ENCODE results near the gene FAAH. TPM values are rescaled to one million over a fixed set of nuclear protein-coding genes. Genes with fewer than 3 reads are reported as not detected.
A peak's percentile ranks its signal among the peaks of the same experiment; 100 is the strongest.

Gene FAAH
- total RNA-seq, 1 donor from 2014 or later = 8.7 TPM

DNA sequence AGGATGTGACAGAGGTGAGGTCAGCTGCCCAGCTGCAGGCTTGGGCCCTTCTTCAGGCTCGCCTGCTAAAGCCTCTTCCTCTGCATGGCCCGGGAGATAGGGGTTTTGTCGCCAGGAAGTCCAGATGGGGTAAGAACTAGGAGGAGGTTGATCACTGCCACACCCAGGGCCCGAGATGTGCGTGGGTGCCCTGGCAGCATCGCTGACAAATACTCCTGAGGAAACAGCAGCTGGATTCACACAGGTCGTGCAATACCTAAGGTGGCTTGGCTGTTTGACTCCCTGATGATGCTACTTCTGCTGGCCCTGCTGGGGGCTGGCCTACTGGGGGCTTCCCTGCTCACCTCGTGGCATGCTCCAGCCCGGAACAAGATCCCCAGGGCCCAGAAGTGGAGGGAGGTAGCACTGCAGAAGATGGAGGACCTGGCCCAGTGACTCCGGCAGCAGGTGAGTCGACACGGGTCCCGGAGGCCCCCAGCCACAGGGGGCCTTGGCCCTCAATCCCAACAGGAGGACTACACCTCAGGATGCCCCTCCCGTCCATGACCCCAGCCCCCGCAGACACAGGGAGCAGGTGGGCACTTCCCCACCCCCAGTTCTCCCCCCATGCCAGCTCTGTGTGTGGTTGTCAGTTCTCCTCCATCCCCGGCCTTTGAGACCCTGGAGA lies 29.6 kb downstream of the FAAH start:
- ATAC-seq = peak; percentile 45

DNA sequence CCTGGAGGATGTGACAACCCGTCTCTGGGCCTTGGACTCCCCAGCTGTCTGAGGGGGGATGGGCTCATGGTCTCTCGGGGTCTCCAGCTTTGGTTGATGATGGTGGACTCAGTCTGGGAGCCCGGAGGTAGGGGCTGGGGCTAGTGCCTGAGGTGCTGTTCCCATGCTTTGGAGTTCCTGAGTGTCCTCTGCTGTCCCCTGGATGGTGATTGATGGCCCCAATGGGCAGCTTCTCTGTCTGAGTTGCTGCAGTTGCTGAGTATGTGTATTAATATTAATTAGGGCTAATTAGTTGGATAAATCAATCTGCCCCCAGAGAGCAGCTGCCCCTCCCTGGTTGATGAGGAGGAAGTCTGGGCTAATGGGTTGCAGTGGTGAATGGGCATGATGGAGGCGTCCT lies 30.6 kb downstream of the FAAH start:
- no peak for ATAC-seq

DNA sequence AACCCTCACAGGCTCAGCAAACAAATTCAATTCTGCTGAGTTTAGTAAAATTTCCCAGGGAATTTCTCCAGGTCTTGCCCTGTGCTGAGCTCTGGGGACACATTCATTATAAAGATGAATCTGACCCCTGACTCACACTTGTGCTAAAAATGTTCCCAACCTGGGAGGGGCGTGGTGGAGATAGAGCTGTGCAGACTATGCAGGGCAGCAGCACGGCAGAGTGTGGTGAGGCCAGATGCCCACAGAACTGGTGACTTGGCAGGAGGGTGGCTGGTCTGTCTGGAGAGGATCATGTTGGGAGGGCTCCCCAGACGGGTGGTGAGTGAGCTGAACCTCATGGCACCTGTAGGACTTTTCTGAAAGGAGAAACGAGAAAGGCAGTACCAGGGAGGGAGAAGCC lies 31.6 kb downstream of the FAAH start:
- ATAC-seq = peak; percentile 16

DNA sequence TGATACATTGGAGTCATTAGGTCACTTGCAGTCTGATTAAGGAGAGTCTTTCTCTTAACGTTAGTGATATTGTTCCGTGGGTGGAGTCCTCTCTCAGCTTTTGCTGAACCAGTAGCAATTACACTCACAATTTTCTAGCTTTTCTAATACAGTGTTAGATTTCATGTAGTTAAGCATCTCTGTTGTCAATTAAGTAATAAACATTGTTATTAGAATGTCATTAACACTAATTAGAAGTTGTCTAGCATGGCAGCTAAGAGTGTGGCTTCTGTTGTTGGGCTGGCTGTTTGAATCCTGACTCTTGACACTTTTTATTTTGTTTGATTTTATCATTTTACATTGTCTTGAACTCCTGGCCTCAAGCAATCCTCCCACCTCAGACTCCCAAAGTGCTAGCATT lies 33.4 kb downstream of the FAAH start:
- ATAC-seq = no peak

DNA sequence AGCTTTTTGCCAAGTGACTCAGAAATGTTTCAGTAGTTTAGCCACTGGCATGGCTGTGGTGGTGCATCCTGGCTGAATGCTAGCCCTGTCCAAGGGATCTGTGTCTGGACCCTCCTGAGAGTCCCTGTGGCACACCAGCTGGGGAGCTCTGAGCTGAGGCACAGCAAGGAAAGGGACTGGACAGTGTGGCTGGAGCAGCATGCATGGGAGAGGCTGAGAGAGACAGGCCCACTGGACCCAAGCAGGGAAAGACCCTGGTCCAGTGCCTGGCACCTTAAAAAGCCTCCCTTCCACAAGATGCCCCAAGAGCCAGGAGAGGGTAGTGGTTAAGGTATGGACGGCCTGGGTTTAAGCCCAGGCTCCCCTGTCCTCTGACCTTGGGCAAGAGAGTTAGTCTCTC lies 35.3 kb downstream of the FAAH start:
- no peak for ATAC-seq

DNA sequence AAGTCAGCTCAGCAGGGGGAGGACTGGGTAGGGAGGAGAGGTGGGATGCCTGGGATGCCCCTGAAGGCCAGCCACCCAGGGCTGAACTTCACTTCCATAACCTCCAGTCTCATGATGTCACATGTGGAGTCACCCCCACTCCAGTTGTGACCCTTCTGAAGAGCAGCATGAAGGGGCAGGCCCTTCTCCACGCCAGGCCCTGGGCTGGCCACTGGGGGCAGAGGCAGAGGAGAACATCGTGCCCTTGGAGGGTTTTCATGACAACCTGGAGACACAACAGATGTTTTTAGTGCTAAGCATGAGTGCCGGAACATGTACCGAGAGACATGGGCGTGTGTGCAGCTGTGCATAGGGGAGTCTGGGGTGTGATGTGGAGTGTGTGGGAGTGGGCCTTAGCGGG lies 37.6 kb downstream of the FAAH start:
- no peak for ATAC-seq

DNA sequence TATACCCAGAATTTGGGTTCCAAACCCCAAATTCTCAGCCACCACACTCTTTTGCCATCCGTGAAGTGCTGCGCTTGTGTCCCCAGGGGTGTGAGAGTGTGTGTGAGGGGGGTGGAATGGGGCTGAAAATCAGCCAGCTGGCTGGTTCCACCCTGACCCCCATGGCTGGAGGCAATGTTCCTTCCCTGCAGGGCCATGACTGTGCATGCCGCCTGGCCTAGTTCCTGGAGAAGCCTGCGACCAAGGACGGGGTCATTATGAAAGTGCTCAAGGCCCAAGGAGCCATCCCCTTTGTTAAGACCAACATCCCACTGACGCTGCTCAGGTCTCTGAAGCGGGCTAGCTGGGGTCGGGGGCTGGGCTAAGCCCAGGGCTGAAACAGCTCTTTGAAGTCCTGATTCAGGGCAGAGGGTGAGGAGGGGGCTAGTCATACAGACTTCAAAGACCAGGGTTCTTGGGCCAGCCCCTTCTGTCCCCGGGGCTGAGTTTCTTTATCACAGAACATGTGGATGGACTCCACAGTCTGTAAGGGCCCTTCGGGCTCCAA lies 38.7 kb downstream of the FAAH start:
- no peak for ATAC-seq

DNA sequence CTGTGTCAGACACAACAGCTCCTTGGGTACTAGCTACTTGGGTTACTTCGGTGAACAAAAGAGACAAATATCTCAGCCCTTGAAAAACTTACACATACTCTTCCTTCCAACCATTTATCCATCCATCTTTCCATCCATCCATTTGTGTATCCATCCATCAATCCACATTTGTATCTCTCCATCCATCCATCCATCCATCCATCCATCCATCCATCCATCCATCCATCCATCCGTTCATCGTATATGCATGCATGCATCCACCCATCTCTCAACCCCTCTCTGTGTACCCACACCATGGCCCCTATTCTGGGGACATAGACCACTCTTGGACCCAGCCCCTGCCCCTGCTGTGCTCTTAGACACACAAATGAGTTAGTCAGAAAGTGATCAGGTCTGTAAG lies 40.2 kb downstream of the FAAH start:
- no peak for ATAC-seq

DNA sequence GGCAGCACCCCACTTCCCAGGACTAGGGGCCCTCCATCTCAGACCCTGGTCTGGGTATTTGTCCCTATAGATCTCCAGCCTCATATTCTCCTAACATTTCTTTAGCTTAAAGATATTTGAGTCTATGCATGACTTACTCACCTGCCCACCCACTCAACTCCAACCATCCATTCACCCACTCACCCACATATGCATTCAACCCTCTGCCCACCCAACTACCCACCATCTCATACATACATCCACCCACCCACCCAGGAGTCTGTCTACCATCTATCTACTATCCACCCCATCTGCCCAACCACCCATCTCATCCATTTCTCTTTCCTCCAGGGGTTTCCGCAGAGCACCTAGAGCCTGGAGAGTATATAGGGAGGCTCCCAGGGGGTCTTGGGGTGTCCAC lies 42.7 kb downstream of the FAAH start:
- no peak for ATAC-seq

DNA sequence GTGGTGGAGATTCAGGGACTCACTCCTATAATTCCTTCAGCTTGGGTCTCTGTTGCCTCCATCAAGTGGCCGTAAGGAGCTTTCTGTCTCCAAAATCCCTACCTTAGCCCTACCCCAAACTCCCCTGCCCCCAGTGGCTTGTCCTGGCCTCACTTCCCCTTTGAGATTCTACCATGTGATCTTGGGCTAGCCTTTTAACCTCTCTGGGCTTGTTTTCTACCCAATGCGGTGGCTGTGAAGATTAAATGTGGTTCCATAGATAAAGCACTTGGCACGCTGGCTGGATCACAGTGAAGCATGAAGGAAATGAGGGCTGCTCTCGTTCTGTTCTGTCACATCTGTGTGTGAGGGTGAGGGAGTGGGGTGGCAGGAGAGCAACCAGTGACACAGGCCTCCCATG lies 43.6 kb downstream of the FAAH start:
- ATAC-seq = no peak

DNA sequence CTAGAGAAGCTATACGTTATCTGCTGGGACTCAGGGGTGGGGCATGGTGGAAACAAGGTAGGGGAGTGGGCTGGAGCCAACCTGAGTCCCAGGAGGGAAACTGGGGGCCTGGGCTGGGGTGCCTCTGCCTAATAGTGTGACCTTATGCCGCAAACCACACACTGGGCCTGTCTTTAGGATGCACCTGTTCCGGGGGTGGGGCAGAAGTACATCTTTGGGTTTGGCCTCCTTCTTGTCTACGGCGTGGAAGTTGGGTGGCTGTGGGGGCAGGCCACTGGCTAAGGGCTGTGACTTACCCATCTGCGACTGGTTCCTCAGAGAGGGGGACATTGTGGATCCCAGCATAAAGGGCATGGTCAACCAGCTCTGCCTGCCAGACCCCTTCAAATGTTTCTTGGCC lies 44.2 kb downstream of the FAAH start:
- no peak for ATAC-seq

DNA sequence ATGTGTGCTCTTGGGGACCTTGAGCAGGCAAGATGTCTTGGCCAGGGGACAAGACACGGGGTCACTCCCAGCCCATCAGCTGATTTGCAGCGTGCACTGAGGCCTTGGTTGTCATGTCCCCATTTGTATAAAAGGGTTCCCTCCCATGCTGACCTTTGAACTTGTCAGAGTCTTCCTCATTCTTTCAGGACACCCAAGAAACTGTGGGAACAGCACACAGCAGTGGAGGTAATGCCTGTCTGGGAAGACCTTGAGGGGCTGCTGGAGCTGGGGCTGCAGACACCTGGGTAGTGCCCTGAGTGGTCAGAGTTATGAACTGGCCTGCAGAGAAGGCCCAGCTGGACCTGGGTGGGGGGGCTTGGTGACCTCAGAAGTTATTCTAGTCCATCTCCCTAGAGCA lies 46.4 kb downstream of the FAAH start:
- ATAC-seq = no peak

DNA sequence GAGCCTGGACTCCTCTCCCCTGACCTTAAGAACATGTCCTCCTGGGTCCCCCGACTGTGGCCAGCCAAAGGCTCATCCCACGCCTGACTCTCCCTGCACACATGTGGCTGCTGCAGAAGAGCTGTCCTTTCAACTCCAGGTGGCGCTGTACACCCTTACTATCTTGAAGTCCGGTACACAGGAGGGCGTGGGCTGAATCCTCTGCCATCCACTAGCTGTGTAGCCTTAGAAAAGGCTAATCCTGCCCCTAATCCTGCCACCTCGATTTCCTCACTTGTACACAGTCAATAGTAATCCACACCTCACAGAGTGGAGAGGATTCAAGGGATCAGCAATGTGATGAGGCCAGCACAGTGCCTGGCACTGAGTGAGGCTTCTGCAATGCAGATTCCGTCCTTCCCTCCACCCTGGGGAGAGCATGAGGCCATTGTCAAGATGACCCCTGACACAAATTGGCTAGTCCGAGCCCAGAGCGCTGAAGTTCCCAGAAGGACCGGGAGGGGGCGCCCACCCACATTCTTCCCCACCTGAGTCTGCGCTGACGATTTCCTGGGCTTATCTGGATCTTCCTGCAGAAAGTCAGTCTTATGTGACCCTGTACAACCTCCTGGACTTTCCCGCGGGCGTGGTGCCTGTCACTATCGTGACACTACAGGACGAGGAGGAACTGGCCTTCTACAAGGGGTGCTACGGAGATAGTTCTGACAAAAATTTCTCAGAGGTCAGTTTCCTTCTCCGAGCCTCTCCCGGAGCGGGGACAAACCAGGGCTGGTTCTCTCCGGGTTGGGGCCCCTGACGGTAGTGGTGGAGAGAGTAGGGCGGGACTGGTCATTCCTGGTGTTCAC lies 48.4 kb downstream of the FAAH start:
- ATAC-seq = peak; percentile 84

DNA sequence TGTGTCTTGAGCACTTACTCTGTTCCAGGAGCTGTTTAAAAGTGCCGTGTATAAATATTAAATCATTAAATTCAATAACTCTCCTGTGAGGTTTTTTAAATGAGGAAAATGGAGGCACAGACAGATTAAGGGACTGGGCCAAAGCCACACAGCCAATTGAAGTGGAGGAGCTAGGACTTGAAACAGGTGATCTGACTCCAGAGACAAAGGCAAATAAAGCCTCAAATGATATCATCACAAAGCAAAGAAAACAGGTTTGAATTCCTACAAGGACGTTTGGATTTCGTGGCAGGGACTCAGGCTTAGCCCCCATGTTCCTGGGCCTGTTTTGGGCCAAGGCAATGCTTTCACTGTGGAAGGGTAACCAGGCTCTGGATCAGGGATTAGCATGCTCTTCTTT lies 50.3 kb downstream of the FAAH start:
- no peak for ATAC-seq

DNA sequence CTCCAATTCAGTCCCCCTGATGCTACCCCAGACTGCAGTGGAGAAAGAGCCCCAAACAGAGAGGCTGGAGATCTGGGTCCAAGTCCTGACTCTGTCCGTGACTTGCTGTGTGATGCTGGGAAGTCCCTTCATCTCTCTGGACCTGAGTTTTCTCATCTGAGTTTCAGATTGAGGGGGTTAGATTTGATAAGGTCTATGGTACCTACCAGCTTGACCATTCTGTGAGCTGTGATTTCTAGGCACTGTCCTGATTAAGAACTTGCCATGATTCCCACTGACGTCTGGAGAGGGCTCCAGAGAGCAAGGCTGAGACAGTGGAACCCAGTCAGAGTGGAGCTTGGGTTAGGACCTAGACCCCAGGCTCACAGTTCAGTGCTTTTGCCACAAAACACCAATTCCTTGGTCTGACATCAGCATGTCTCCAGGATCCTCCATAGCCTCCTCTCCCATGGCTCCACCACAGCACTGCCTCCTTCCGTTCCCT lies 51.7 kb downstream of the FAAH start:
- no peak for ATAC-seq

DNA sequence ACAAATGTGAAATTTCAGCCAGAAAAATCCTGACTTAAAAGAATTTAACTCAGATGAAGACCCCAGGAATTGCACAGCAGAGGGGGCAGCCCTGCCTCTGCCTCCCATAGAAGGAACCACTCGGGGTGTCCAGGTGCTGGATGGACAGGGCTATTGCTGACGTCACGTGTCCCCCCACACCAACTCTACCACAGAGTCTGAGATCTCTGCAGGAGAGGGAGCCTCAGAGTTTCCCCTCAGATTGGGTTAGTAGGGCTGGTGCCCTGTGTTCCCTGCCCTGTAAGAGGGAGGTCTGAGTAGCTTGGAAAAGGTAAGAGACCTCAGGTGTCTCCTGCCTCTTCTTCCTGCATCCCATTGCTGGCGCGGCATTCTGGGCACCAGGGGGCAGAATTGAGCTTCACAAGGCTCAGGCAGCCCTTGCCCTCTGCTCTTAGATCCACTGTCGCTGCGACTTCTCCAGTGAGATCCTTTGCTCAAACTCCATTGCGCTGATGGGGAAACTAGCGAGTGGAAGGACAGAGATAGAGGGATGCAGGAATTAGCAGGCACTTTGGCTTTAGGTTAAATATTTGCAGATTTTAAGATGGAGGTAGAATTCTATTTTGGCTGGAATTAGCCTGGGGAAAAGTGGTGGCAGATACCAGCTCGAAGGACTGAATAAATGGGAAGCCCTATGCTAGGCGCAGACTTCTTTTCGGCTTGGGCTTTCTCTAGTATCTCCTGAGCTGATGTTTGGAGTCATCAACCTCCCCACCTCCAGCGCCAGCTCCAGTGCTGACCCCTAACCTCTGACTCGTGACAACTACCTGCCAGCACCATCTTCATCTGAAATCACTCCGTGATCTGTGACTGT lies 52.8 kb downstream of the FAAH start:
- ATAC-seq = peak; percentile 56

DNA sequence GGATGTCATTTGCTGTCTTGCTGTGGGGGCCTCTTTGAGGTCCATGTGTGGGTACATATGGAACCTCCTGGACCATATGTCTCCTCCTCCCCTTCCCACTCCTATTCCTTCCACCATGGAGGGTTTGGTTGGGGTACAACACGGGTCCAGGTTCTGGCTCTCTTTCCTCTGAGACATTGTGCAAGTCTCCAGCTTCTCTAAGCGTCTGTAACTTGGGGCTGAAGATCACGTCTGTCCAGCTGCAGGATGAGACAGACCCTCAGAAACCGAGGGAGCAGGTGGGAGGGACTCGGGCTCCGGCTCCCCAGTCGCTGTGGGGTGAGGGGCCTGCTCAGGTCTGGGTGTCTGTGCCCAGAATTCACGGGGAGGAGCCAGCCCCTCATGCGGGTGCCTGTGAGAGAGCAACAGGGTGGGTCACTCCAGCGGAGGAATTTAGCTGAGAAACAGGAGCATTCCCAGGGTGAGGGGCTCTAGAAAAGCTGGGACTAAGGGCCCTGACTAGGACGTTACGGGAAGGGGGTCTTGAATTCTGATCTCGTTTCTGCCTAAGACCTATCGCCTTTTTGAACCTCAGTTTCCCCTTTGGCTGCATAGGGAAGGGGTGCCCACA lies 53.5 kb downstream of the FAAH start:
- no peak for ATAC-seq

DNA sequence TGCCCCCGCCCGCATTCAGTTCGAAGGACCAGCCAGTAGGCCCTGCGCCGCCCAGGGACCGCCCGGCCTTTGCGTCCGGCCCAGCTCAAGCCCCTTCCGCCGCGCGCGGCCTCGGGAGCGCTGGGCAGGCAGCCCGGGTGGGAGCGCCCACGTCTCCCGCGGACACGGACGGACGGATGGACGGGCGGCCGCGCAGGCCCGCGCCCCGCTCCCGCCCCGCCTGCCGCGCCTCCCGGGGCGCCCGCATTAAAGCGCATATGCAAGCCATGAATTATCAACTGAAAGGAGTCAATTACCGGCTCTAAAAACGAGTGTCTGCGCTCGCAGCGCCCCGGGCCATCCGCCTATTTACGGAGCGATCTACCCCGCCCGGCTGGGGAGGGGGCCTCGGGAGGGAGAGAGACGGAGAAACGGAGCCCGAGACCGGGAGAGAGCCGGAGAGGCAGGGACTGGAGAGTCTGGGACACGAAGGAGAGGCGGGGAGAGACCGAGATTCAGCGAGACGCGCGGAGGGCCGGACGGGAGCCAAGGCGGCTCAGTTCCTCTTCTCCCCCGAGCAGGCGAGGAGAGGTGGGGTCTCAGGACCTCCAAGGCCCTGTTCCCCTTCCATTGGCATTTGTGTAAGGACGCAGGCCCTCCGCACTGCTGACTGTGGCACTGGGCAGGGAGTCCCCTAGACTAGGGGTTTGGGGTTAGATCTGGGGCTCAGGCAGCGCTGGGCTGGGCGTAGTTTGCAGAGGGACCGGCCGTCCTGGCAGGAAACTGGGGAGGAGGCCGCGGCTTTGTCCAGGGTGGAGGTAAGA lies 54.2 kb downstream of the FAAH start:
- ATAC-seq = no peak

DNA sequence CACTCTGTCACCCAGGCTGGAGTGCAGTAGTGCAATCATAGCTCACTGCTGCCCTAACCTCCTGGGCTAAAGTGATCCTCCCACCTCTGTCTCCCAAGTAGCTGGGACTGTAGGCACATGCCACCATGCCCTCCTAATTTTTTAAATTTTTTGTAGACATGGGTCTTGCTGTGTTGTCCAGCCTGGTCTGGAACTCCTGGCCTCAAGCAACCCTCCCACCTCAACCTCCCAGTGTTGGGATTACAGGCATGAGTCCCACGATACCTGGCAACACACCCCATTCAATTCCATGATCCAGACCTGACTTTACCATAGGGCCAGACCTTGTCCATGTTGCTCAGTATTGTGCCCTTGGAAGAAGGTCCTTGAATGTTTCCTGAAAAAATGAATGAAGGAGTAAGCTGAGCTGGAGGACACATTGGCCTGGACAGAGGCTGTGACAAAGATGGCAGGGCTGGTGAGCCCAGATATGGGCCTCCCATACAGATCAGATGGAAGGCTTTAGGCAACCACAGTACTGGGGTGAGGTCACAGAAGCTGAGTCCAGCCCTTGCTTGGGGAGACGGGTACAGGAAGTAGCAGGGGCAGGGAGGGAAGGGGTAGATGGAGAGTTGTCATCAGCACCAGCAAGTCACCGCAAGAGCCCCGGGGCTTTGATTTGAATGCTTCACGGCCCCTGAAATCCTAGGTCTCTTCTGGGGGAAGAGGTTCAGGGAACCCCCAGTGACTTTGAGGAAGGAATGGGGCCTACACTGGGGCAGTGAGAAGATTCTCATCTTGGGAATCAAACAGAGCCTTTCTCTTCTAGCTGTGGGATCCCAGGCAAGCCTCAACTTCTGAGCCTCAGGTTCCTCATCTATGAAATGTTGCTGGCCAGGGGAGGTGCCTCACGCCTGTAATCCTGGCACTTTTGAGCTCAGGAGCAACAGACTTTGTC lies 55.4 kb downstream of the FAAH start:
- ATAC-seq = no peak

DNA sequence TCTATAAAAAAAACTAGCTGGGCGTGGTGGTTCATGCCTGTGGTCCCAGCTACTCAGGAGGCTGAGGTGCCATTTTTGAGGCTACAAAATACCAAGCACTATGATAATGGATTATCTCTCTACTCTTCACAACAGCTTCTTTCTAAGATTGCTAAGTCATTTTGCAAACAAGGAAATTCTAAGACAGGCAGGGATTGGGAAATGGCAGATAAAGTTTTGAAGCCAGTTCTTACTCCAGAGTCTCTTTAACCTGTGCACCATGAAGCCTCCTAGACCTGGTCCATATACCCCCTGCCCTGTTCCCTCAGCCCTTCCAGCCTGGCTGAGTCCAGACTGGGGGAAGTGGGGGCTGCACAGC lies 56.0 kb downstream of the FAAH start:
- no peak for ATAC-seq
